PC-3 (cell line): ENCODE data around the gene SLC47A2. TPM values are rescaled to one million over a fixed set of nuclear protein-coding genes. Genes with fewer than 3 reads are reported as not detected.
A peak's percentile ranks its signal among the peaks of the same experiment; 100 is the strongest.

ENCODE experiments used
- ATAC-seq: fragments of 200-7000 bp; cut with Tn5 transposase; 2 replicates; pipeline ENCODE4 v1.9.1; 2020; ENCODE audit warnings: mild to moderate bottlenecking, moderate library complexity
- BruUV-seq: library from RNA; stranded (reverse); fragments of 400-500 nt; replicated peaks from 2 replicates; lab custom pipeline; 2021; lab: Mats Ljungman, UMichigan
- CTCF ChIA-PET: fragments of 300-600 bp; sonication (Branson Sonifier 250); formaldehyde crosslinking; loops from one replicate; lab custom pipeline; 2022; ENCODE audit warnings: antibody characterized with exemption; lab: Charles Lee
- POLR2A ChIA-PET: fragments of 300-600 bp; sonication (Branson Sonifier 250); formaldehyde crosslinking; loops from one replicate; lab custom pipeline; 2022; ENCODE audit warnings: antibody characterized with exemption; ENCODE audit not compliant: unreplicated experiment; lab: Charles Lee
- DNase-seq: peaks from one replicate; pipeline ENCODE4 v3.0.0-alpha.2; 2015
- H2AFZ ChIP-seq: fragments of 300-600 bp; sonication (generic); 2 replicates; pipeline ENCODE4 v1.6.0; 2016; ENCODE audit warnings: antibody characterized with exemption, low read length
- H3F3A ChIP-seq: fragments of 300-600 bp; sonication (generic); one replicate; pipeline ENCODE4 v1.6.0; 2017; ENCODE audit warnings: antibody characterized with exemption, low read length, control low read depth, mild to moderate bottlenecking; ENCODE audit not compliant: unreplicated experiment
- H3K27ac ChIP-seq: fragments of 300-600 bp; sonication (generic); 2 replicates; pipeline ENCODE4 v1.5.1; 2016; ENCODE audit warnings: mild to moderate bottlenecking, low read length
- H3K27me3 ChIP-seq: fragments of 300-600 bp; sonication (generic); 2 replicates; pipeline ENCODE4 v1.6.1; 2016; ENCODE audit warnings: low read length, mixed read lengths
- H3K36me3 ChIP-seq: fragments of 300-600 bp; sonication (generic); 2 replicates; pipeline ENCODE4 v1.6.1; 2016; ENCODE audit warnings: low read depth, mixed run types, low read length, mixed read lengths
- H3K4me1 ChIP-seq: fragments of 300-600 bp; sonication (generic); 2 replicates; pipeline ENCODE4 v1.5.1; 2016; ENCODE audit warnings: low read length; ENCODE audit not compliant: insufficient read depth
- H3K4me2 ChIP-seq: fragments of 300-600 bp; sonication (generic); 2 replicates; pipeline ENCODE4 v1.6.0; 2016; ENCODE audit warnings: low read length
- H3K4me3 ChIP-seq: fragments of 300-600 bp; sonication (generic); 2 replicates; pipeline ENCODE4 v1.5.1; 2016; ENCODE audit warnings: mild to moderate bottlenecking, low read length, mixed read lengths
- H3K79me2 ChIP-seq: fragments of 300-600 bp; sonication (generic); 2 replicates; pipeline ENCODE4 v1.6.1; 2017; ENCODE audit warnings: low read length, mixed read lengths
- H3K9ac ChIP-seq: fragments of 300-600 bp; sonication (generic); 2 replicates; pipeline ENCODE4 v1.6.0; 2016; ENCODE audit warnings: mild to moderate bottlenecking, low read length
- H3K9me2 ChIP-seq: fragments of 300-600 bp; sonication (generic); replicated peaks from 2 replicates; pipeline ENCODE4 v1.6.1; 2016; ENCODE audit warnings: mixed run types, low read length, mixed read lengths
- H3K9me3 ChIP-seq: fragments of 300-600 bp; sonication (generic); 2 replicates; pipeline ENCODE4 v1.6.1; 2016; ENCODE audit warnings: low read length, mixed read lengths
- H4K20me1 ChIP-seq: fragments of 300-600 bp; sonication (generic); 2 replicates; pipeline ENCODE4 v1.6.1; 2016; ENCODE audit warnings: low read length, mixed read lengths
- EZH2 ChIP-seq: fragments of 300-600 bp; sonication (generic); IDR thresholded peaks from one replicate; pipeline ENCODE4 v1.6.1; 2017; ENCODE audit warnings: antibody characterized with exemption, mild to moderate bottlenecking, low read length; ENCODE audit not compliant: unreplicated experiment
- EZH2phosphoT487 ChIP-seq: fragments of 300-600 bp; sonication (generic); IDR thresholded peaks from 2 replicates; pipeline ENCODE4 v1.6.1; 2018; ENCODE audit warnings: mild to moderate bottlenecking, antibody characterized with exemption, low read length, borderline replicate concordance
- intact Hi-C: fragments of 100-400 bp; cut with micrococcal nuclease; formaldehyde crosslinking; loops from 2 replicates; pipeline ENCODE4 v1.9.0; 2023
- total RNA-seq: library from RNA; depleted of rRNA; stranded (reverse); fragments of >200 nt; gene quantifications from 2 replicates; pipeline ENCODE4 v1.2.3, GENCODE V29; 2014
- TF ChIP-seq, protein P1 (sequence below): fragments of 300-600 bp; sonication (generic); conservative IDR thresholded peaks from 2 replicates; pipeline ENCODE4 v1.5.1; 2017; ENCODE audit warnings: antibody characterized with exemption, low read depth, mild to moderate bottlenecking, low read length

Gene SLC47A2
- total RNA-seq, 1 experiment from 2014 or later, result not detected

GRCh38 chr17:19719355-19720209 is 3.2 kb upstream of the SLC47A2 start:
- no peak overlapping the region for H2AFZ ChIP-seq
- no TSS peak for BruUV-seq
- H3K9me2 ChIP-seq, result no peaks in the 10 kb centered on the region
- intact Hi-C loops, result no loop called here
- TF ChIP-seq, protein P1, sequence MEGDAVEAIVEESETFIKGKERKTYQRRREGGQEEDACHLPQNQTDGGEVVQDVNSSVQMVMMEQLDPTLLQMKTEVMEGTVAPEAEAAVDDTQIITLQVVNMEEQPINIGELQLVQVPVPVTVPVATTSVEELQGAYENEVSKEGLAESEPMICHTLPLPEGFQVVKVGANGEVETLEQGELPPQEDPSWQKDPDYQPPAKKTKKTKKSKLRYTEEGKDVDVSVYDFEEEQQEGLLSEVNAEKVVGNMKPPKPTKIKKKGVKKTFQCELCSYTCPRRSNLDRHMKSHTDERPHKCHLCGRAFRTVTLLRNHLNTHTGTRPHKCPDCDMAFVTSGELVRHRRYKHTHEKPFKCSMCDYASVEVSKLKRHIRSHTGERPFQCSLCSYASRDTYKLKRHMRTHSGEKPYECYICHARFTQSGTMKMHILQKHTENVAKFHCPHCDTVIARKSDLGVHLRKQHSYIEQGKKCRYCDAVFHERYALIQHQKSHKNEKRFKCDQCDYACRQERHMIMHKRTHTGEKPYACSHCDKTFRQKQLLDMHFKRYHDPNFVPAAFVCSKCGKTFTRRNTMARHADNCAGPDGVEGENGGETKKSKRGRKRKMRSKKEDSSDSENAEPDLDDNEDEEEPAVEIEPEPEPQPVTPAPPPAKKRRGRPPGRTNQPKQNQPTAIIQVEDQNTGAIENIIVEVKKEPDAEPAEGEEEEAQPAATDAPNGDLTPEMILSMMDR, result no peak
- no peak for TF ChIP-seq EZH2
- no peak for TF ChIP-seq EZH2phosphoT487
- no peaks in the 10 kb centered on the region for H3K9me3 ChIP-seq
- ATAC-seq (peak; percentile 86), DNase-seq (peak; percentile 91)
- H3F3A ChIP-seq, result no peaks in the 10 kb centered on the region
- CTCF ChIA-PET, result no interaction called here
- H3K4me3 ChIP-seq, result no peak overlapping the region
- no peaks in the 10 kb centered on the region for H3K79me2 ChIP-seq
- no peak overlapping the region for H3K9ac ChIP-seq
- no peaks in the 10 kb centered on the region for H4K20me1 ChIP-seq
- POLR2A ChIA-PET, result no interaction called here
- H3K36me3 ChIP-seq, result no peaks in the 10 kb centered on the region
- H3K27ac ChIP-seq, result no peak overlapping the region
- H3K4me1 ChIP-seq, result peaks cover 32% of the 10 kb centered on the region
- H3K27me3 ChIP-seq, result no peaks in the 10 kb centered on the region
- peak overlapping the region; percentile 45 for H3K4me2 ChIP-seq

- Histone ChIP-seq H3K27ac (no peak overlapping the region), H3K79me2 (no peaks in the 10 kb centered on the region), H3K4me1 (peaks cover 27% of the 10 kb centered on the region), H3K9me2 (no peaks in the 10 kb centered on the region), H2AFZ (no peak overlapping the region), H3K9ac (no peak overlapping the region), H3K4me3 (no peak overlapping the region), H3K36me3 (no peaks in the 10 kb centered on the region), H3K27me3 (no peaks in the 10 kb centered on the region), H3K4me2 (peak overlapping the region; percentile 45), H3K9me3 (no peaks in the 10 kb centered on the region), H3F3A (no peaks in the 10 kb centered on the region), H4K20me1 (no peaks in the 10 kb centered on the region)
- POLR2A ChIA-PET, result no interaction called here
- TF ChIP-seq, protein P1, result peak; percentile 64
- no peak for TF ChIP-seq EZH2phosphoT487
- CTCF ChIA-PET, result no interaction called here
- intact Hi-C loops, result no loop called here
- ATAC-seq (no peak), DNase-seq (peak; percentile 53)
- no TSS peak for BruUV-seq
These were observed 2.4 kb upstream of the SLC47A2 start for GRCh38 chr17:19718613-19719354.
